HG03521 (cell line): Measurements from ENCODE around the gene TXNDC17.
"Not testable (repeated sequence)": the region's sequence is repeated elsewhere in the genome, so short reads cannot be mapped to it uniquely, and the experiment has no call there.

ENCODE experiments used
- ATAC-seq: cut with Tn5 transposase; IDR thresholded peaks from one replicate; pipeline ENCODE4 v1.9.1; 2021; ENCODE audit warnings: mild to moderate bottlenecking, moderate library complexity; ENCODE audit not compliant: unreplicated experiment

The TXNDC17 gene

GRCh38 chr17:6660101-6660500 lies 19.2 kb downstream of the TXNDC17 start:
- no peak for ATAC-seq

GRCh38 chr17:6660805-6661463 lies 20.1 kb downstream of the TXNDC17 start:
- peak; percentile 61 for ATAC-seq

- ATAC-seq, result no peak
Observed at GRCh38 chr17:6661464-6661848, 20.6 kb downstream of the TXNDC17 start.

DNA sequence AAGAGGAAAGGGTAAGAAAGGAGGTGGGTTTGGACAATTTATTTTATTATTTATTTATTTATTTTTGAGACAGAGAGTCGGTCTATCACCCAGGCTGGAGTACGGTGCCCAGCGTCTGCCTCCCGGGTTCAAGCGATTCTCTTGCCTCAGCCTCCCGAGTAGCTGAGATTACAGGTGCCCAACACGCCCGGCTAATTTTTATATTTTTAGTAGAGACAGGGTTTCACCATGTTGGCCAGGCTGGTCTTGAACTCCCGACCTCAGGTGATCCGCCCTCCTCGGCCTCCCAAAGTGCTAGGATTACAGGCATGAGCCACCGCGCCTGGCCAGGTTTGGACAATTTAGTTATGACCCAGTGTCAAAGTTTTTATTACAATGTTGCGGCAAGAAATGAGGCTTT lies 22.3 kb downstream of the TXNDC17 start:
- ATAC-seq, result not testable (repeated sequence)

- no peak for ATAC-seq
Observed at GRCh38 chr17:6666077-6666521, 25.2 kb downstream of the TXNDC17 start.

GRCh38 chr17:6666557-6666956 lies 25.7 kb downstream of the TXNDC17 start:
- no peak for ATAC-seq

- no peak for ATAC-seq
Observed at GRCh38 chr17:6667516-6667915, 26.7 kb downstream of the TXNDC17 start.

GRCh38 chr17:6668219-6668618 lies 27.4 kb downstream of the TXNDC17 start:
- no peak for ATAC-seq

- no peak for ATAC-seq
Observed at GRCh38 chr17:6668727-6669425, 28.0 kb downstream of the TXNDC17 start.

GRCh38 chr17:6669479-6670212 lies 28.8 kb downstream of the TXNDC17 start:
- ATAC-seq, result no peak

- no peak for ATAC-seq
Observed at GRCh38 chr17:6670571-6670970, 29.7 kb downstream of the TXNDC17 start.

GRCh38 chr17:6670999-6671398 lies 30.1 kb downstream of the TXNDC17 start:
- no peak for ATAC-seq

GRCh38 chr17:6671431-6671830 lies 30.6 kb downstream of the TXNDC17 start:
- ATAC-seq, result no peak

GRCh38 chr17:6674586-6674985 lies 33.7 kb downstream of the TXNDC17 start:
- ATAC-seq, result no peak

DNA sequence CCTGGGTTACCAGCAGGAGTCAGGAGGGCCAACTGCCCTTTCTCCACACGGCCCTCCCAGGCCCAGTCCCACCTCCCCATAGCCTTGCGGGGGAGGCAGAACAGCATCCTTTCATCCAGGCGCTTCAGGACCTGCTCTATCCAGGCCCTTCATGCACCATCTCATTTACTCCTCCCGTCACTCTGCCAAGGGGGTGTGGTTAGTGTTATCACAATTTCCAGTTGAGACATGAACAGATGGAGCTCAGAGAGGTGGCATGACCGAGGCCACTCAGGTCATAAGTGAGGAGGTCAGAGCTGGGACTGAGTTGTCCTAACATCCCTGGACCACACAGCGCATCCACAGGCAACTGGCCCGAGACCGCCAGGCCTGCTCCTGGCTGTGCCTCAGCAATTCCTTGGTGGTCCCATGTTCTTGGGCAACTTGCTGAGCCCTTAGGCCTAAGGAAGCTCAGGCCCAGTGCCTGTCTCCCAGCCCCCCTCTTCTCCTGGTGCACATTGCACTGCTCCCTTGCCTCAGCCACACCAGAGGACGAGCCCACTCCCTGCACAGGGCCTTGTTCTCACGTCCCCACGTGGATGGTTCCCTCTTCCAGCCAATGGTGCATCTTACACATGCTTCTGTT lies 34.5 kb downstream of the TXNDC17 start:
- no peak for ATAC-seq

DNA sequence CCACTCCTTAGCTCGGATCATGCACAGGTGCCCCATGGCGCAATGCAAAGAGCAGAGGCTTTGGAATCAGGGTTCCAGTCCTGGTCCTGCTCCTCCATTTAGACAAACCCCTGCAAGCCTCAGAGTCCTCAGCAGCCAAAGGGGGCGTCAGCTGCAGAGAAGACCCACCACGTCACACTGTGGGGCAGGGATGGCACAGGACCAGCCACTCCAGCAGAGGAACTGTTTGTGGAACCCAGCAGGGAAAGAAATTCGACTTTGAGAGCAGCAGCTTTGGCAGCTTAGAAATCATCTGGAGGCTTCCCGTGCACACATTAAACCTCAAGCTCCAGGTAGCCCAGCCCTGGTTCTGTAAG lies 35.9 kb downstream of the TXNDC17 start:
- no peak for ATAC-seq

- ATAC-seq, result no peak
Observed at GRCh38 chr17:6677158-6677831, 36.4 kb downstream of the TXNDC17 start.

GRCh38 chr17:6677946-6678345 lies 37.1 kb downstream of the TXNDC17 start:
- ATAC-seq, result no peak

DNA sequence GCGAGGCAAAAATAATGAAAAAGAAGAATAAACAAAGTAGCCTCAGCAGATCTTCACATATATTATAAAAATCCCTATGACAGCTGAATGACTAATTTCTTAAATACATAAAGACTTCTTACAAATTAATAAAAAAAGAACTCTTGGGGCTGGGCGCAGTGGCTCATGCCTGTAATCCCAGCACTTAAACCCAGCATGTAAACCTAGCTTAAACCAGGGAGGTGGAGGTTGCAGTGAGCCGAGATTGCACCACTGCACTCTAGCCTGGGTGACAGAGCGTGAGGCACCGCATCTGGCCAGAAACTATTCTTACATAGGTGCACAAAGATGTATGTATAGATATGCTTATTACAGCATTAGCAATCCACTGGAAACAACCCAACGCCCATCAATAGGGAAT lies 38.4 kb downstream of the TXNDC17 start:
- no peak for ATAC-seq

GRCh38 chr17:6681176-6681575 lies 40.3 kb downstream of the TXNDC17 start:
- ATAC-seq, result no peak

DNA sequence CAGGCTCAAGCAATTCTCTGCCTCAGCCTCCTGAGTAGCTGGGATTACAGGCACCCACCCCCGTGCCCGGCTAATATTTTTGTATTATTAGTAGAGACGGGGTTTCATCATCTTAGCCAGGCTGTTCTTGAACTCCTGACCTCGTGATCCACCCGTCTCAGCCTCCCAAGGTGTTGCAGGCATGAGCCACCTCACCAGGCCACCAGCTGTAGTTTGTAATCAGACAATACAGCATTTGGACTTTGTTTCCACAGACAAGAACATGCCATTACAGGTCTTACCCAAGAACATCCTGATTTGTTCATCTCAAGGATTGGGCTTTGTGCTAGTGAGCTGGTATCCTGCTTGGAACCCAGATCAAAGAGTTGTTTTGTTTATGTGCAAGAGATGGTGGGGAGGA lies 40.8 kb downstream of the TXNDC17 start:
- no peak for ATAC-seq
